ENCODE results near the gene TMEM221.

Gene TMEM221

GRCh38 chr19:17404015-17404414 lies 44.5 kb downstream of the TMEM221 start:
- no peak for DNase-seq

- peak; percentile 48 for DNase-seq
Measured at GRCh38 chr19:17402982-17403855, 45.2 kb downstream of the TMEM221 start.

GRCh38 chr19:17401628-17402027 lies 46.8 kb downstream of the TMEM221 start:
- DNase-seq: no peak

GRCh38 chr19:17398902-17399527 lies 49.5 kb downstream of the TMEM221 start:
- DNase-seq: no peak

- DNase-seq: no peak
Measured at GRCh38 chr19:17394891-17395415, 53.5 kb downstream of the TMEM221 start.

GRCh38 chr19:17393914-17394313 lies 54.6 kb downstream of the TMEM221 start, which contains the start of gene CCDC194:
Gene CCDC194 (minus strand): TSS chr19:17394196. CDS start chr19:17394158, 38 bp downstream.
- no peak for DNase-seq

GRCh38 chr19:17393002-17393401 lies 55.5 kb downstream of the TMEM221 start:
- no peak for DNase-seq

GRCh38 chr19:17391371-17392151 lies 56.9 kb downstream of the TMEM221 start:
- no peak for DNase-seq

- peak; percentile 81 for DNase-seq
Measured at GRCh38 chr19:17390665-17391370, 57.6 kb downstream of the TMEM221 start.

- no peak for DNase-seq
Measured at GRCh38 chr19:17389957-17390664, 58.4 kb downstream of the TMEM221 start.

GRCh38 chr19:17389288-17389687 lies 59.2 kb downstream of the TMEM221 start:
- no peak for DNase-seq

GRCh38 chr19:17385878-17386611 lies 62.4 kb downstream of the TMEM221 start:
- DNase-seq: peak; percentile 43
